Measurements from ENCODE around the gene CPNE1.
"Not testable (repeated sequence)": the region's sequence is repeated elsewhere in the genome, so short reads cannot be mapped to it uniquely, and the experiment has no call there.

The CPNE1 gene

GRCh38 chr20:35664466-35665206 is at the start of gene CPNE1, which contains the start of gene RBM12:
TSS of gene CPNE1 (minus strand) at chr20:35664900. CDS start at chr20:35632923, 31,977 bp downstream.
TSS of gene RBM12 (minus strand) at chr20:35664900. CDS start at chr20:35655322, 9,578 bp downstream.
- DNase-seq = peak; percentile 91

- no peak for DNase-seq
These were observed 49.4 kb upstream of the CPNE1 start for GRCh38 chr20:35714127-35714526.

- DNase-seq = not testable (repeated sequence)
These were observed 48.4 kb upstream of the CPNE1 start for GRCh38 chr20:35713120-35713519.

DNA sequence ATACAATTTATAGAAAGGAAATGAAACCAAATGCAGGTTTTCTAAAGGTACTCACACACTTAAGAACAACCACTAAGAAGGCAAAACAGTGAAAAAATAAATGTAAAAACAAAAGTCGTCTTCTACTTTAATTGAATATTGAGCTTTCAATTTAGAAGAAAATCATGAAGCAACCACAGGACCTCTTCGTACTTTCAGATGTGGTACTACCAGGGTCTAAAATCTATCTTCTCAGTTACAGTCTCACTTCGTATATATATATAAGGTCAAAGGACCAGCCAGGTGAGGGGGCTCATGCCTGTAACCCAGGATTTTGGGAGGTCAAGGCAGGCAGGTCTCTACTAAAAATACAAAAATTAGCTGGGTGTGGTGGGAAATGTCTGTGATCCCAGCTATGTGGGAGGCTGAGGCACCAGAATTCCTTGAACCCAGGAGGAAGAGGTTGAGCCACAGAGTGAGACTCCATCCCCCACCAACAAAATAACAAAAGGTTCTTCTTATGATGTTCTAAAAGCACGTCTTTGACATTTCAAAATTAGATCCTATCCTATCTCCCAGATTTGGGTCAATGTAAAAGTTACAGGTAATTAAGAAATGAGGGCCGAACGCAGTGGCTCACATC is 47.0 kb upstream of the CPNE1 start:
- DNase-seq = no peak

GRCh38 chr20:35710884-35711587 is 46.3 kb upstream of the CPNE1 start:
- no peak for DNase-seq

DNA sequence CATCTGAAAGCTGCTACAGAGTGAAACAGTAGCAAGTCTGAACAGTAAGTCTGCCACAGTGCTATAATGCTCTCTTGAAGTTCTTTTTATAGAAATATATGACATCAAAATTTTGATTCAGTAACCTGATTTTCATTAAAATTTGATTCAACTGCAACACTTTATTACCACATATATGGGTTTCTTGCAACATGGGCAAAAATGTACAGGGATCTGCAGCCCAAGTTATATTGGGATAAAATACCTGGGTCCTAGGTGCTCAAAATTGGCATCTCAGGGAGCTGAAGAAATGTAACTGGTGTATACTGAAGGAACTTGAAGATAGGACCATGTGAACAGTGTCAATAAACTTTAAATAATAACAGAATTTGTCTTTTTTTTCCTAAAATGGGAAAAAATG is 45.3 kb upstream of the CPNE1 start:
- no peak for DNase-seq

GRCh38 chr20:35709259-35709658 is 44.6 kb upstream of the CPNE1 start:
- DNase-seq = no peak

GRCh38 chr20:35708502-35708901 is 43.8 kb upstream of the CPNE1 start:
- no peak for DNase-seq

GRCh38 chr20:35706591-35707529 is 42.2 kb upstream of the CPNE1 start:
- not testable (repeated sequence) for DNase-seq

DNA sequence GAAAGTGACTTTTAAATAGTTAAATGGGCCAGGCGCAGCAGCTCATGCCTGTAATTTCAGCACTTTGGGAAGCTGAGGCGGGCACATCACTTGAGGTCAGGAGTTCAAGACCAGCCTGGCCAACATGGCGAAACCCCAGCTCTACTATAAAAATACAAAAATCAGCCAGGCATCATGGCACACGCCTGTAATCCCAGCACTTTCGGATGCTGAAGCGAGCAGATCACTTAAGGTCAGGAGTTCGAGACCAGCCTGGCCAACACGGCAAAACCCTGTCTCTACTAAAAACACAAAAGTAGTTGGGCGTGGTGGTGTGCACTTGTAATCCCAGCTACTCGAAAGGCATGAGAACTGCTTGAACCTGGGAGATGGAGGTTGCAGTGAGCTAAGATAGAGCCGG is 41.2 kb upstream of the CPNE1 start:
- DNase-seq = not testable (repeated sequence)

DNA sequence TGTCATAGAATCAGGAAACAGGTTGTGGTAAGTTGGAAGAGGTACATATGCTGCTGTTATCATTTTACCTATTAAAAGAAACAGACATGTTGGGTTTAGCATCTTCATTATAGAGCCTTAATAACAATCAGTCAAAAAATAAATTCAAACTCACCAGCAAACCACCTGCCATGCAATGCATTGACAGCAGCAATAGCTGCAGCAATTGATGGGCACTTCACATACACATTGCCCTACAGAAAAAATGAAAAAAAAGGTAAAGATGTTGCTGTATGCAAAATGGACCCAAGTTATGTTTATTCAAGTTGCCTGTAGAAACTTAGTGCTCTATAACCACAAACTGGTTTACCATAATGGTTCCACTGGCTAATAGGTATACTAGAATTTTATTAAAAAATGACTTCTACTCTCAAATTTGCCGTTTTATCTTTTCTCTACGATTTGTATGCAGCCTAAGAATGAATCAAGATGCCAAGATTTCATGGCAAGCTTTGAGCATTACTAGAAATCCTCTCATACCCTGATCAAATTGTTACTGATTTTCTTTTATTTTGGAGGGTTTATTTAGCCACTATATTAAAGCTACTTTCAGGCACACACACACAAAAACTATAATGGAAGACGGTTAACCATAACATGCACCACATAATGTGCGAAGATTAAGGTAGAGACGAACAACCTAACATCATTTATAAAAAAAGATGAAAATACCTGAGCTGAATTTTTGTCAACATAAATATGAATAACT is 40.0 kb upstream of the CPNE1 start:
- no peak for DNase-seq

DNA sequence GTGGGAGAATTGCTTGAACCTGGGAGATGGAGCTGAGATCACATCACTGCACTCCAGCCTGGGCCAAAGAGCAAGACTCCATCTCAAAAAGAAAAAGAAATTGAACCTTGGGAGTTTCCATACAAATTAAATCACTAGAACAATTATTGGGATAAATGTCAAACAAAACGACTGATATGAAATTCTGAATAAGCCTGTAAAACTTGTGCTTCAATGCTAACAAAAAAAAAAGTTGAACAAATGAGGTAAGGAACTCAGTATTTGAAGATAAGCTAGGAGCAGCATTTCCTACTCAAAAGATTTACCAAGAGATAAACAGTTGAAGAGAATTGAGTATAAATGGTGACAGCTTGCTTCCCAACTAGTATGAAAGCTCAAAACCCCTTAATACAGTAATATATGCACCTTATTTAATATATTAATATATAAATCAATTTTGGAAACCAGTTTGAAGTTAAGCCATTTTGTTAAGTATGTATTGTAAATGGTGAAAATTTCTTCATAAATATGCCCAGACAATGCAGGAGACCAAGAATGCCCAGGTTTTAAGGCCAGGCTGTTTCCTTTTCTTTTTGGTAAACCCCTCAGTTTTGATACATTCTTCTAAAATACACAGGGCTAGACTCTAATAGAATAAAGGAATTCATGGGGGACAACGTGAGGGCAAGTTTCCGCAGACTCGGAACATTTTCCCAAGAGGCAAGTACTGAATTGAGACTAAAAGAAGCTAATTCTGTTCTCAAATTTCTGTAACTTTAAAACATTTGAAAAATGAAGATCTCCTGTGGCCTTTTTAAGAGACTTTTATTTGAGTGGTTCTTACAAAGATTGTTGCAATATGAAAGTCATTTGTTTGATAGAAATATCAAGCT is 38.4 kb upstream of the CPNE1 start:
- DNase-seq = no peak

- no peak for DNase-seq
These were observed 37.5 kb upstream of the CPNE1 start for GRCh38 chr20:35702051-35702823.

DNA sequence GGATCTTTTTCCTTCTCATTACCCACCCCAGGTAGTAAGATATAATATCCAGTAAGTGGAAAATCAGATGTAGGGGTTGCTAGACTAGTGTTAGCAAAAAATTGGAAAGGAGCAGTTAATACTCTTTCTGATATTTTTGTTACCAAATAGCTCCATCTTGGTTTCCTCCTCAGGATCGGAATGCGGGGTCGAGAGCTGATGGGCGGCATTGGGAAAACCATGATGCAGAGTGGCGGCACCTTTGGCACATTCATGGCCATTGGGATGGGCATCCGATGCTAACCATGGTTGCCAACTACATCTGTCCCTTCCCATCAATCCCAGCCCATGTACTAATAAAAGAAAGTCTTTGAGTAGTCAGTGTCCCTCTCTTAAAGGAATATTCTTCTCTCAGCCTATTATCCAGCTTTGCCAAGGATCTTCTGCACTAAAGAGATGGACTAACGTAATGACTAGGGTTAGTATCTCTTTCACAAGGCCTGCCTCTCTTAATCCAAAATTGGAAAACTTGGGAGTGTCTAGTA is 36.0 kb upstream of the CPNE1 start:
- DNase-seq = no peak

GRCh38 chr20:35699957-35700624 is 35.4 kb upstream of the CPNE1 start:
- no peak for DNase-seq

DNA sequence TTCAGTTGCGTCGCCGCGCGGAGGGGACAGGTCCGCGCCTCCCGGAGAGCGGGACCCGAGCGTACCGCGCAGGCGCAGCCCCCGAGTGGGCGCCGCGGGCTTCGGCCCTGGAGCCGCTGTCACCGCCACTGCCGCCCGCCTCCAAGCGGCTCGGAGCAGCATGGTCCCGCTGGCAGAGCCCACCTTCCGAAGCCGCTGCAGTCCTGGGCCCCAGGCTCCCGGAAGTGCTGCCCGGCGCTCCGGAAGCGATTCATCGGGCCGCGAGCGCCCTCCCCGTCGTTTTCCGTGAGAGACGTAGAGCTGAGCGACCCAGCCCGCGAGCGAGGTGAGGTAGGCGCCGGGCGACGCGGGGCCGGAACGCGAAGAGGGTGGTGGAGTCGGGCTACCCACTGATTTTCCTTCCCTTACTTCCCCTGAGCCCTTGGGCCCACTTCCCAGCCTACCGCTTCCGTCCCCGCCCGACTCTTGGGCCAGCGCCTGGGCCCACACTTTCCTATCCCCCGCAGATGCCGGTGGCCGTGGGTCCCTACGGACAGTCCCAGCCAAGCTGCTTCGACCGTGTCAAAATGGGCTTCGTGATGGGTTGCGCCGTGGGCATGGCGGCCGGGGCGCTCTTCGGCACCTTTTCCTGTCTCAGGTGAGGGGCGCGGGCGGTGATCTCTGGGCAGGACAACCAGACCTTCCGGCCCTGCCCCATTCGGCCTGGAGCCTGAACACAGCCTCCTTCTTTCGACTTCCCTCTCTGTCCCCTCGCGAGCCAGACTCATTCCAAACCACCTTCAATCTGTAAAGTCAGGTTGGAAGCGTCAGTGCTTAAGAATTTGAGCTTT is 34.6 kb upstream of the CPNE1 start, which contains the start of the genes NFS1 and ROMO1:
Gene NFS1, minus strand, starts transcription at position 226 of the 830 bp plus-strand sequence. Its CDS starts 64 bp downstream, at position 162.
Gene ROMO1, plus strand, starts transcription at position 279 of the 830 bp plus-strand sequence. Its CDS starts 228 bp downstream, at position 507.
- peak; percentile 75 for DNase-seq

GRCh38 chr20:35698298-35699126 is 33.8 kb upstream of the CPNE1 start:
- no peak for DNase-seq
